PC-9 (cell line): ENCODE results near the gene NEO1. TPM values are rescaled to one million over a fixed set of nuclear protein-coding genes. Genes with fewer than 3 reads are reported as not detected.

ENCODE experiments used
- BruUV-seq: library from RNA; stranded (reverse); fragments of 400-500 nt; replicated peaks from 2 replicates; lab custom pipeline; 2021; lab: Mats Ljungman, UMichigan
- CTCF ChIA-PET: fragments of 300-600 bp; sonication (Branson Sonifier 250); formaldehyde crosslinking; loops from one replicate; lab custom pipeline; 2022; ENCODE audit warnings: antibody characterized with exemption; lab: Charles Lee
- POLR2A ChIA-PET: fragments of 300-600 bp; sonication (Branson Sonifier 250); formaldehyde crosslinking; loops from one replicate; lab custom pipeline; 2022; ENCODE audit warnings: antibody characterized with exemption; ENCODE audit not compliant: unreplicated experiment; lab: Charles Lee
- DNase-seq, 2 experiments: peaks; one replicate each; pipeline versions ENCODE4 v3.0.0 to v3.0.0-alpha.2; 2015 to 2022; ENCODE audit warnings: mixed read lengths in 1 of 2
- H2AFZ ChIP-seq: fragments of 200-600 bp; sonication (generic); 2 replicates; pipeline ENCODE4 v1.8.1; 2017; ENCODE audit warnings: antibody characterized with exemption
- H3F3A ChIP-seq: fragments of 200-600 bp; sonication (generic); 2 replicates; pipeline ENCODE4 v1.8.1; 2017; ENCODE audit warnings: antibody characterized with exemption, mild to moderate bottlenecking, low read depth; ENCODE audit not compliant: insufficient read depth
- H3K27ac ChIP-seq: fragments of 200-600 bp; sonication (generic); 2 replicates; pipeline ENCODE4 v1.6.1; 2016; ENCODE audit warnings: mixed run types
- H3K27me3 ChIP-seq: fragments of 200-600 bp; sonication (generic); 2 replicates; pipeline ENCODE4 v1.6.1; 2016; ENCODE audit warnings: low read depth, mixed run types; ENCODE audit not compliant: insufficient read depth
- H3K36me3 ChIP-seq: fragments of 200-600 bp; sonication (generic); 2 replicates; pipeline ENCODE4 v1.6.1; 2016; ENCODE audit warnings: low read depth, mixed run types
- H3K4me1 ChIP-seq: fragments of 200-600 bp; sonication (generic); replicated peaks from 2 replicates; pipeline ENCODE4 v1.6.1; 2016; ENCODE audit warnings: mixed run types; ENCODE audit not compliant: insufficient read depth
- H3K4me2 ChIP-seq: fragments of 200-600 bp; sonication (generic); 2 replicates; pipeline ENCODE4 v1.6.1; 2017; ENCODE audit warnings: mixed run types
- H3K4me3 ChIP-seq: fragments of 200-600 bp; sonication (generic); 2 replicates; pipeline ENCODE4 v1.6.1; 2016; ENCODE audit warnings: mixed run types
- H3K79me2 ChIP-seq: fragments of 200-600 bp; sonication (generic); 2 replicates; pipeline ENCODE4 v1.6.1; 2017; ENCODE audit warnings: low read depth, mixed run types
- H3K9me2 ChIP-seq: fragments of 200-600 bp; sonication (generic); 2 replicates; pipeline ENCODE4 v1.8.1; 2017; ENCODE audit warnings: mild to moderate bottlenecking; ENCODE audit not compliant: insufficient read depth
- H3K9me3 ChIP-seq: fragments of 200-600 bp; sonication (generic); 2 replicates; pipeline ENCODE4 v1.8.1; 2016; ENCODE audit warnings: low read depth; ENCODE audit not compliant: insufficient read depth
- H4K20me1 ChIP-seq: fragments of 200-600 bp; sonication (generic); 2 replicates; pipeline ENCODE4 v1.8.1; 2017; ENCODE audit not compliant: insufficient read depth
- EZH2 ChIP-seq: fragments of 200-600 bp; sonication (generic); IDR thresholded peaks from 2 replicates; pipeline ENCODE4 v1.8.0; 2017; ENCODE audit warnings: antibody characterized with exemption, low read depth
- intact Hi-C: fragments of 100-400 bp; cut with micrococcal nuclease; formaldehyde crosslinking; loops from one replicate; pipeline ENCODE4 v1.10.0; 2022; ENCODE audit not compliant: unreplicated experiment
- total RNA-seq: library from RNA; stranded (reverse); gene quantifications from 2 replicates; pipeline ENCODE4 v1.2.3, GENCODE V29; 2021
- TF ChIP-seq, protein P1 (sequence below): fragments of 200-600 bp; sonication (generic); conservative IDR thresholded peaks from 2 replicates; pipeline ENCODE4 v1.6.1; 2017; ENCODE audit warnings: mixed run types, antibody characterized with exemption, mild to moderate bottlenecking, moderate library complexity

NEO1 gene
- total RNA-seq, 1 experiment from 2014 or later, result 5.2 TPM

DNA sequence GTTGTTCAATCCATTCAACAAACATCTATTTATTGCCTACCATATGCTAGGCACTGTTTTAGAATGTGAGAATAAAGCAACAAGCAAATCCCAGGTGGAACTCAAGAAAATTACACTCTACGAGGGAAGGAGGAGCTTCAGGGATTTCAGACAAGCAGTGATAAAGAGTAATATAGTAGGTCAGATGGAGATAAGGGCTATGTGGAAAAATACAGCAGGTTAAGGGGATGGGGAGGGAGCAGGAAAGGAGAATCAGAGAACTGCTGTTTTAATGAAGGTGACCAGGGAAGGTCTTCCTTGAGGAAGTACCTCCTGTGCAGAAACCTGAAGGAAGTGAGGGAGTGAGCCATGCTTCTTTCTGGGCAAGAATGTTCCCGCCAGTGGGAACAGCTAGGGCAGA lies 47.2 kb upstream of the NEO1 start:
- DNase-seq, result no peak
- Histone ChIP-seq H3F3A (no peaks in the 10 kb centered on the region), H3K4me3 (no peak overlapping the region), H2AFZ (no peak overlapping the region), H4K20me1 (no peaks in the 10 kb centered on the region), H3K27me3 (peaks cover 74% of the 10 kb centered on the region), H3K9me2 (no peaks in the 10 kb centered on the region), H3K9me3 (no peaks in the 10 kb centered on the region), H3K27ac (no peak overlapping the region), H3K36me3 (no peaks in the 10 kb centered on the region), H3K79me2 (no peaks in the 10 kb centered on the region), H3K4me2 (no peak overlapping the region), H3K4me1 (no peaks in the 10 kb centered on the region)
- POLR2A ChIA-PET, result interaction anchor here (0.6 kb wide), 1 partner anchor 1537 kb away, joined by 3 read pairs; no protein-coding TSS in a partner anchor
- BruUV-seq, result no TSS peak
- TF ChIP-seq, protein P1, sequence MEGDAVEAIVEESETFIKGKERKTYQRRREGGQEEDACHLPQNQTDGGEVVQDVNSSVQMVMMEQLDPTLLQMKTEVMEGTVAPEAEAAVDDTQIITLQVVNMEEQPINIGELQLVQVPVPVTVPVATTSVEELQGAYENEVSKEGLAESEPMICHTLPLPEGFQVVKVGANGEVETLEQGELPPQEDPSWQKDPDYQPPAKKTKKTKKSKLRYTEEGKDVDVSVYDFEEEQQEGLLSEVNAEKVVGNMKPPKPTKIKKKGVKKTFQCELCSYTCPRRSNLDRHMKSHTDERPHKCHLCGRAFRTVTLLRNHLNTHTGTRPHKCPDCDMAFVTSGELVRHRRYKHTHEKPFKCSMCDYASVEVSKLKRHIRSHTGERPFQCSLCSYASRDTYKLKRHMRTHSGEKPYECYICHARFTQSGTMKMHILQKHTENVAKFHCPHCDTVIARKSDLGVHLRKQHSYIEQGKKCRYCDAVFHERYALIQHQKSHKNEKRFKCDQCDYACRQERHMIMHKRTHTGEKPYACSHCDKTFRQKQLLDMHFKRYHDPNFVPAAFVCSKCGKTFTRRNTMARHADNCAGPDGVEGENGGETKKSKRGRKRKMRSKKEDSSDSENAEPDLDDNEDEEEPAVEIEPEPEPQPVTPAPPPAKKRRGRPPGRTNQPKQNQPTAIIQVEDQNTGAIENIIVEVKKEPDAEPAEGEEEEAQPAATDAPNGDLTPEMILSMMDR, result no peak
- no peak for TF ChIP-seq EZH2
- intact Hi-C loops, result no loop called here
- CTCF ChIA-PET, result no interaction called here

DNA sequence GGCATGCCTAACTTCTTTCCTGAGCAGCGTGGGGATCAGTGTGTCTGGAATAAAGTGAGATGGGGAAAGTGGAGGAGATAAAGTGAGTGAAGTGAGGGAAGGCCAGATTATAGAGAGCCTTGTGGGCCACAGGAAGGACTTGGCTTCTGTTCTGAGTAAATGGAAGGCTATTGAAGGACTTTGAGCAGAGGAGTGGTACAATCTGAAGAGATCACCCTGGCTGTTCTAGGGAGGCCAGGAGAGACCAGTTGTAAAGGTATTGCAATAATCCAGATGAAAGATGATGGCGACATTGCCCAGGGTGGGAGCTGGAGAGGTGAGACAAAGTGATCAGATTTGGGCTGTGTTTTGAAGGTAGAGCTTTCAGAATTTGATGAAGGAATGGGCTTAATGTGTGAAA lies 46.8 kb upstream of the NEO1 start:
- no peaks in the 10 kb centered on the region for H3K9me2 ChIP-seq
- ChIA-PET POLR2A (interaction anchor here (0.6 kb wide), 1 partner anchor 1537 kb away, joined by 3 read pairs; no protein-coding TSS in a partner anchor), CTCF (no interaction called here)
- H3K27me3 ChIP-seq, result peaks cover 75% of the 10 kb centered on the region
- BruUV-seq, result no TSS peak
- no peak overlapping the region for H3K4me3 ChIP-seq
- TF ChIP-seq, protein P1, result no peak
- TF ChIP-seq EZH2, result no peak
- no peaks in the 10 kb centered on the region for H3K79me2 ChIP-seq
- no peaks in the 10 kb centered on the region for H3F3A ChIP-seq
- no peak overlapping the region for H3K27ac ChIP-seq
- intact Hi-C loops, result no loop called here
- no peaks in the 10 kb centered on the region for H3K9me3 ChIP-seq
- H4K20me1 ChIP-seq, result no peaks in the 10 kb centered on the region
- no peaks in the 10 kb centered on the region for H3K36me3 ChIP-seq
- no peak overlapping the region for H2AFZ ChIP-seq
- no peak for DNase-seq
- H3K4me1 ChIP-seq, result no peaks in the 10 kb centered on the region
- H3K4me2 ChIP-seq, result no peak overlapping the region

DNA sequence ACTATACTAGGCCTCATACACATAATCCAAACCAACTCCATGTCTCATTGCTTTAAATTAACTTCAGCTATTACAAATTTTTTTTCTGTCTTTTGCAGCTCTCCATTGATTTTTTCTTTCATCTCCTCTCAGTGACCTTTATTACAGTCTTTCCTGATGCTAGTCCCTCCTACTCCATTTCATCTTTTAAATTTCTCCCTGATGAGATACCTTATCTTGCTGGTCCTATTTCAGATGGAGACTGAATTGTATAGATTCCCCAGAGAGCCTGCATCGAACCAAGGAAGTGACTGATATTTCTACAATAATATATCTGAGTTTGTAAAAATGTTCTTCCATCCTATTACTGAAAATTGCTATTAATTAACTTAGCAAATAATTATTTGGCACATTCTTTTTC lies 45.7 kb upstream of the NEO1 start:
- no peak for DNase-seq
- TF ChIP-seq, protein P1, result no peak
- no peak for TF ChIP-seq EZH2
- no peaks in the 10 kb centered on the region for H3K9me3 ChIP-seq
- peaks cover 78% of the 10 kb centered on the region for H3K27me3 ChIP-seq
- H3K27ac ChIP-seq, result no peak overlapping the region
- no peak overlapping the region for H3K4me3 ChIP-seq
- POLR2A ChIA-PET, result no interaction called here
- H3K79me2 ChIP-seq, result no peaks in the 10 kb centered on the region
- no TSS peak for BruUV-seq
- CTCF ChIA-PET, result no interaction called here
- no peaks in the 10 kb centered on the region for H3K9me2 ChIP-seq
- H3K36me3 ChIP-seq, result no peaks in the 10 kb centered on the region
- H3K4me1 ChIP-seq, result no peaks in the 10 kb centered on the region
- no peak overlapping the region for H3K4me2 ChIP-seq
- H2AFZ ChIP-seq, result no peak overlapping the region
- no peaks in the 10 kb centered on the region for H4K20me1 ChIP-seq
- H3F3A ChIP-seq, result no peaks in the 10 kb centered on the region
- intact Hi-C loops, result no loop called here
